Measurements from ENCODE around the gene SNX12.
"Not testable (repeated sequence)": the region's sequence is repeated elsewhere in the genome, so short reads cannot be mapped to it uniquely, and the experiment has no call there.

SNX12 gene

GRCh38 chrX:71091263-71091662, 23.1 kb upstream of the SNX12 start:
- no peak for DNase-seq (ENCODE audit: low read depth)

- DNase-seq (ENCODE audit: low read depth), result no peak
These were observed 17.8 kb upstream of the SNX12 start for GRCh38 chrX:71085900-71086299.

- no peak for DNase-seq (ENCODE audit: low read depth)
These were observed 14.7 kb upstream of the SNX12 start for GRCh38 chrX:71082822-71083221.

DNA sequence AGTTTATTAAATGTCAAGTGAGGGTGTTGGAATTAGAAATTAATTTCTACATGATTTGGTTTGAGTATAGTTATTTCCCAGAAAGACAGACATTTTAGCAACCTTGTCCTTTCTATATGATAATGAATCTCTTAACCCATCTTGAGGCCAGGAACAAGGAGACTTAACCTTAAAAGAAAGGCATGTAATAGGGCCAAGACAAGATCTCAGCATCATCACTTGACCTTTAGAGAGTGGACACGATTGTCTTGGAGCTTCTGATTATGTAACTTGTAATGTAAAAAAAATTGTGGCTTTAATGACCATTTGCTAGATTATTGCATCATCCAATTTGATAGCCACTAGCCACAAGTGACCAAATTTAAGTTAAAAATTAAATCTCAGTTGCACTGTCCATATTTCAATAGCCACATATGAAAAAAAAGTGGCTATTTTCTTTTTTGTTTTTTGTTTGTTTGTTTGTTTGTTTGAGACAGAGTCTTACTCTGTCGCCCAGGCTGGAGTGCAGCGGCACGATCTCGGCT, 14.1 kb upstream of the SNX12 start:
- no peak for DNase-seq (ENCODE audit: low read depth)

DNA sequence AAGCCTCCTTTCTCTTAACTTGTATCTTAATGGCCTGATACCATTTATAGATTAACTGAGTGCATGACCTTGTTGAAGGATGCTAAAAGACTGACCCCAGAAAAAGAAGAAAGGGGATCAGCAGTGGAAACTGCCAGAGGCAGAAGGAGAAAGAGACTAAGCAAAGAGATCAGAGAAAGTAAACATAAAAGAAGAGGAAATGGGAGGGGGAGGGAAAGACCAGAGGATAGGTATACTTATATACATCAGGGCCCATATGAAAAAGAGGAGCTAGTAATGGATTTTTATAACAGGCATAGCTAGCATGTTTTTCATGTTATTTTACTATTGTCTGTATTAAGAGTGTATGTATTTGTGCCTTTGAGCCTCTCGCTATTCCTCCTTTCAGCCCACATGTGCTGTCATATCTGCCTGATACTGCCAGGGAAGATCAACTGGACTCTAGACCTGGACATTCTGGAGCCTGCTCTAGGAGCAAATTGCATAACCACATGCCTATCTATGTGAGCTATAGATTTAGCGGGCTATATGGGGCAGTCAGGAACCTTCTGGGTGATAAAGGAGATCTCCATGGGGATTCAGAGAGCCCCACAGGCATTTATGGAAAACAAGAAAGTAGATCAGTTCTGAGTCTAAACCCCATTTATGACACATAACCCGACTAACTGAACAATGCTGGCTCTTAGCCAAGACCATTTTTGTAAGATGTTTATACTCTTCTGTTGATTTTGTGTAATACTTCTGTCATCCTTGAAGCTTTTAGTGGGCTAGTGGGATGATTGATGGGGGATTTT, 13.4 kb upstream of the SNX12 start:
- DNase-seq (ENCODE audit: low read depth), result no peak

DNA sequence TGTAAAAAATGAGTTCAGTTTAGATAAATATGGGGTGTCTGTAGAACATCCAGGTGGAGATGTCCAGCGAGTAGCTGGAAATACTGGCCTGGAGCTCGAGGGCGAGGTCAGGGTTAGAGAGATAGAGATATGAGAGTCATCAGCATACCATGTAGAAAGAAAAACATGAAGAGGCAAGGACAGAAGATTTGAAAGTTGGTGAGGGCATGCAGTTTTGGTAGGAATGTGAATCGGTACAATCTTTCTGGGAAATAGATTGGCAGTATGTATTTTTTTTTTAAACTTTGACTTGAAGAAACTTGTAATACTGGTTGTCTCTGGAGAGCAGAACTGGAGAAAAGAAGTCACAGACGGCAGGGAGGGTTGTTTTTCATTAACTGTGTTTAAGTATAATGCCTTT, 2.4 kb upstream of the SNX12 start:
- no peak for DNase-seq (ENCODE audit: low read depth)

GRCh38 chrX:71067712-71068043, 456 bp downstream of the SNX12 start:
- no peak for DNase-seq (ENCODE audit: low read depth)

DNA sequence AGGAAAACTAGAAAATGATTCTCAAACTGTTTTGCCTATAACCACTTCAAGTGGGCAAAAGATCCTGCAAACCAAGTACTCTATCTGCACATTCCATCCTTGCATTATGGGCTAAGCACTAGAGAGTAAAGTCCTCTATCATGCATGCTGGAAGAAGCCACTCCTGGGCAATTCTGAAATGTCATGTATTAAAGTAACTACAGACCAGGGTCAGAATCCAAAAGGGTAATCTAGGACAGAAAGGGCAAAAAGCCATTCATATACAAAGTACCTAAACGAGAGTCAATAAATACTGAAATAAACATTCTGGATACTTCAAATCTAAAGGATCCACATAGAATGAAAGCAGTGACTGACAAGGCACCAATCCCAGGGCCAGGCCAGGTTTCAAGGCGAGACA, 1.0 kb downstream of the SNX12 start:
- no peak for DNase-seq (ENCODE audit: low read depth)

GRCh38 chrX:71060127-71060526, 8.0 kb downstream of the SNX12 start:
- DNase-seq (ENCODE audit: low read depth), result no peak

DNA sequence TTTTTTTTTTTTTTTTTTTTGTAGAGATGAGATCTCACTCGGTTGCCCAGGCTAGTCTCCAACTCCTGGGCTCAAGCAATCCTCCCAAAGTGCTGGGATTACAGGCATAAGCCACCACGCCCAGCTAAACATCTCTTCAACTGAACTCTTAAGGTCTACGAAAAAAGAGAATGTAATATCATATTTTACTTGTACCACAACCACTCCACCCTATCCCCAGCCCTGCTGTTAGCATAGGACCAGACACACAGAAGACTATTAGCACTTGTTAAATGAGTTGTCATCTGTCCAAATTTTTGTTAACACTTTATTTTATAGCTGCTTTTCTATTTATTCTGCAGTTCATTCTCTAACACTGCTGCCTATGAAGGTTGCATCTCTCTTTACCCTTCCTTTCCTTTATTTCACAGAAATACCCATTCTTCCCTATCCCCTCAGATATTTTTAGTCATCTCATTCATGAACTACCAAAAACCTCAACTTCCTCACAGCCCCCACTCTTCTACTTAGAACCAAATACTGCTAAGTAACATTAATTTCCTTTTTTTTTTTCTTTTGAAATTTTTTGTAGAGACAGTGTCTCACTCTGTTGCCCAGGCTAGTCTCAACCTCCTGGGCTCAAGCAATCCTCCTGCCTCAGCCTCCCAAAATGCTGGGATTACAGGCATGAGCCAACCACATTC, 10.1 kb downstream of the SNX12 start:
- DNase-seq (ENCODE audit: low read depth), result no peak

DNA sequence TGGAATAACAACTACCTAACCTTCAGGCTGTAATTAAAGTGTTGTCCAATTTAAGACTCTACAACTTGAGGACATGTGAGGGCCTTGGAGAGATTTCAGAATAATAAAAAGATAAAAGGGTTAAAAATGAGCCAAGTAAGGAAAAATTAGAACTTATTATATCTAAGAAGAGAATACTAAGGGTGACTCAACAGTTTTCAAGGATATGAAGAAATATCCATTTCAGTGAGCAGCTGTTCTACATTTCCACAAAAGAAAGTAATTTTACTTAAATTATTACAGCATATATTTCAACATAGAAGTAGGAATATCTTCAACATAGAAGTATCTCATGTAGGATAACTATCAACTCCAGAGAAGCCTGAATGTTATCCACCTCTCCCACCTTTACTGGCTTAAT, 11.3 kb downstream of the SNX12 start:
- no peak for DNase-seq (ENCODE audit: low read depth)

DNA sequence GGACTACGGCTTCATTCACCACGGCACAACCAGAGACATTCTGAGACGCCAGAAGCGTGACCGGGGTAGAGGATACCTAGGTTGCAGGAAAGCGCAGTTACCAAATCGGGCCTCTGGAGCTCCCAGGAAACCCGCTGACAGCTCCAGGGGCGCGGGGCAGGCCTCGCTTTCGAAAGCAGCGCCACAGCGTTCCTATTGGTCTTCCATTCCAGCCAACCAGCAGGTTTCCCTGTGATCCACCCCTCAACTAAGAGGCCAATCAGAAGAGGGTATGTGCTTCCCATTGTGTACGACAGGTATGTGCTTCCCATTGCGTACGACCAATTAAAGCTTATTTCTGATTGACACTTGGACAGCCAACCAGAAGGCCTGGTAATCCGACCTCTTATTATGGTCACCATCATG, 14.9 kb downstream of the SNX12 start:
- no peak for DNase-seq (ENCODE audit: low read depth)

DNA sequence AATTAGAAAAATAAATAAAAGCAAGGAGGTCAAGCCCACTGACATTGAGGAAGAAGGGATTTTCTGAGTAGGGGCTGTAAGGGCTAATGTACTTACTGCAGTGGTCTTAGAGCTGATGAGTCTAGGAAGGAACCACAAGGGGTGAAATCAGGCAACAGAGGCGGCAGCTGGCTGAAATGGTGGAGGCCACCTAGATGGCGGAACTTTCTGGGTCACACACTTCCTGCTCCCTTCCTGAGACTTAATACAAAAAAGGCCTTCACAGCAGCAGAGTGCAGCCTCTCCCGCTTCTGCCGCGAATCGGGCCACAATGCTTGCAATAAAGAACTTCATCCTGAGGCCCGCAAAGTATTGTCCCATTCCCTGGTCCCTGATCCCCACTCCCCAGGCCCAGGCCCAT, 15.4 kb downstream of the SNX12 start:
- no peak for DNase-seq (ENCODE audit: low read depth)

DNA sequence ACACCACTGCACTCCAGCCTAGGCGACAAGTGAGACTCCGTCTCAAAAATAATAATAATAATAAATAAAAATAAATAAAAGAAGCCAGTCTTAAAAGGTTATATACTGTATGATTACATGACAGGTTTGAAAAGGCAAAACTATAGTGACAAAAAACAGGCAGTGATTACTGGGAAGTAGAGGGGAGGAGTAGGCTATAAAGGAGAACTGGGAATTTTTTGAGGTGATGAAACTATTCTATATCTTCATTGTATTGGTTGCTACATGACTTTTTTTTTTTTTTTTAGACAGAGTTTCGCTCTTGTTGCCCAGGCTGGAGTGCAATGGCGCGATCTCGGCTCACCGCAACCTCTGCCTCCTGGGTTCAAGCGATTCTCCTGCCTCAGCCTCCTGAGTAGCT, 20.2 kb downstream of the SNX12 start:
- DNase-seq (ENCODE audit: low read depth), result not testable (repeated sequence)

GRCh38 chrX:71017396-71017939, 50.7 kb downstream of the SNX12 start:
- DNase-seq (ENCODE audit: low read depth), result no peak

Measured in stimulated activated CD8-positive, alpha-beta memory T cell treated with anti-CD3 and anti-CD28 coated beads, Interleukin-12 subunit alpha, Interleukin-12 subunit beta, amount 100 ng/mL, for 4 hours (primary cell).